ENCODE data around the gene CARS1. TPM values are rescaled to one million over a fixed set of nuclear protein-coding genes. Genes with fewer than 3 reads are reported as not detected.

The CARS1 gene
- total and polyA plus RNA-seq, 9 of the 15 experiments (the other 6 are each of a cell fraction or from before 2014, with no cell fraction given), result 14.4 to 106 (median 73.6) TPM

DNA sequence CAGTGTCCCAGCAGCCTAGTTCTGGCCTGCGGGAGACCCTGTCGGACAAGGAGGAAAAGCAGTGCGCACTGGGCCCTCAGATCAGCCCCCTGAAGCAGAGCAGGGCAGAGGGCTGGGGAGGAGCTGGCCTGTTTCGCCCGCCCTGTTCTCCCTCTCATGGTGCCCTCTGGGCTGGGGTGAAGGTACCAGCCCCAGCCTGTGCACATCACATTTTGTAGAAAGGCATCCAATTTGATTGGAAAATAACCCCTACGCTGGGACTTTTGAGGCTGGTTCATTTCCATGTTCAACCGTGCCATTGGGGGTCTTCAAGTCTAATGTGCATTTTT, 64.3 kb downstream of the CARS1 start:
- ChIA-PET POLR2A (interaction anchor here (0.8 to 1.4 kb wide), 4 partner anchors 12 to 290 kb away, joined by 3 to 6 read pairs (median 4); no protein-coding TSS in a partner anchor), CTCF (ENCODE audit: low intra/inter-chr PET ratio) (no interaction called here)
- H4K20me1 ChIP-seq (replicated peaks; ENCODE audit: control insufficient read depth, insufficient read depth, low read length), result peaks cover 29% of the 10 kb centered on the region
- H3K36me3 ChIP-seq (ENCODE audit: control insufficient read depth, insufficient read depth, low read length), result peaks cover 20% of the 10 kb centered on the region; the same call in 2 of the 3 replicates
- ATAC-seq (no peak), FAIRE-seq (no peak), DNase-seq (ENCODE audit: extremely low read depth in 1 of 4, low spot score in 3 of 4) (no peak)
- peak overlapping the region; percentile 52 for H3K4me3 ChIP-seq
- H3K27ac ChIP-seq (ENCODE audit: extremely low read depth, low read depth, low read length), result peak overlapping the region; percentile 84
- no peaks in the 10 kb centered on the region for H3K9me3 ChIP-seq (replicated peaks; ENCODE audit: control insufficient read depth, insufficient read depth, low read depth, low read length)
- H3K79me2 ChIP-seq (ENCODE audit: control insufficient read depth, insufficient read depth, low read length), result peaks cover 46% of the 10 kb centered on the region
- H3K27me3 ChIP-seq (ENCODE audit: control insufficient read depth in 2 of 2, insufficient read depth in 2 of 2, low read length in 2 of 2), result no peaks in the 10 kb centered on the region
- WGBS (ENCODE audit: insufficient coverage, low coverage, missing lambda C conversion rate), result 44% methylated on average over 6 of the region's 7 CpGs
- intact Hi-C loops (cut with micrococcal nuclease), result no loop called here
- peak overlapping the region; percentile 93 for H3K4me2 ChIP-seq (ENCODE audit: insufficient read depth, low read length)
- BruUV-seq (replicated peaks), result no TSS peak
- peak overlapping the region; percentile 78 to 99 for H3K9ac ChIP-seq (ENCODE audit: insufficient read depth in 1 of 2, low read depth in 2 of 2, low read length in 2 of 2)
- H3K4me1 ChIP-seq (replicated peaks in 1 of 2; ENCODE audit: control insufficient read depth in 2 of 2, insufficient read depth in 2 of 2, low read length in 2 of 2), result peaks cover 10 to 18% of the 10 kb centered on the region in 2 experiments; a peak in 4 of 5 replicates
- H3K9me1 ChIP-seq (ENCODE audit: control insufficient read depth, insufficient read depth, low read length), result no peaks in the 10 kb centered on the region
- no peak for TF ChIP-seq RAD51 (IDR thresholded peaks at IDR 0.05; ENCODE audit: borderline replicate concordance, low read depth)
- 0 out of 2 replicates have a peak, but pooled peaks have one; percentile 60 for TF ChIP-seq NR1H2 (CRISPR knock-in tag; IDR thresholded peaks at IDR 0.05)
- TF ChIP-seq ZNF12 (CRISPR knock-in tag; IDR thresholded peaks at IDR 0.05), result 0 out of 2 replicates have a peak, but pooled peaks have one; percentile 1
- 0 out of 2 replicates have a peak, but pooled peaks have one; percentile 33 for TF ChIP-seq KAT7 (CRISPR knock-in tag; IDR thresholded peaks at IDR 0.05; ENCODE audit: borderline replicate concordance)
- TF ChIP-seq MYNN (IDR thresholded peaks at IDR 0.05), result 0 out of 2 replicates have a peak, but pooled peaks have one; percentile 1
- no peak for TF ChIP-seq MYNN (CRISPR knock-in tag; IDR thresholded peaks at IDR 0.05)
- TF ChIP-seq TBL1XR1 (IDR thresholded peaks at IDR 0.05; ENCODE audit: low read length in 2 of 2), result 0 out of 4 replicates have a peak, but pooled peaks of 1 of the 2 experiments have one; percentile 7
- peak; percentile 23 for TF ChIP-seq TAF1 (IDR thresholded peaks at IDR 0.05; ENCODE audit: control insufficient read depth, extremely low read depth, insufficient read depth, low read length, severe bottlenecking)
- TF ChIP-seq, protein P1, sequence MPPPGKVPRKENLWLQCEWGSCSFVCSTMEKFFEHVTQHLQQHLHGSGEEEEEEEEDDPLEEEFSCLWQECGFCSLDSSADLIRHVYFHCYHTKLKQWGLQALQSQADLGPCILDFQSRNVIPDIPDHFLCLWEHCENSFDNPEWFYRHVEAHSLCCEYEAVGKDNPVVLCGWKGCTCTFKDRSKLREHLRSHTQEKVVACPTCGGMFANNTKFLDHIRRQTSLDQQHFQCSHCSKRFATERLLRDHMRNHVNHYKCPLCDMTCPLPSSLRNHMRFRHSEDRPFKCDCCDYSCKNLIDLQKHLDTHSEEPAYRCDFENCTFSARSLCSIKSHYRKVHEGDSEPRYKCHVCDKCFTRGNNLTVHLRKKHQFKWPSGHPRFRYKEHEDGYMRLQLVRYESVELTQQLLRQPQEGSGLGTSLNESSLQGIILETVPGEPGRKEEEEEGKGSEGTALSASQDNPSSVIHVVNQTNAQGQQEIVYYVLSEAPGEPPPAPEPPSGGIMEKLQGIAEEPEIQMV (tag; conservative IDR thresholded peaks at IDR 0.05; ENCODE audit: low read depth), result no peak
- TF ChIP-seq MEF2D (tag; conservative IDR thresholded peaks at IDR 0.05; ENCODE audit: low read depth), result no peak
- TF ChIP-seq, protein P2, sequence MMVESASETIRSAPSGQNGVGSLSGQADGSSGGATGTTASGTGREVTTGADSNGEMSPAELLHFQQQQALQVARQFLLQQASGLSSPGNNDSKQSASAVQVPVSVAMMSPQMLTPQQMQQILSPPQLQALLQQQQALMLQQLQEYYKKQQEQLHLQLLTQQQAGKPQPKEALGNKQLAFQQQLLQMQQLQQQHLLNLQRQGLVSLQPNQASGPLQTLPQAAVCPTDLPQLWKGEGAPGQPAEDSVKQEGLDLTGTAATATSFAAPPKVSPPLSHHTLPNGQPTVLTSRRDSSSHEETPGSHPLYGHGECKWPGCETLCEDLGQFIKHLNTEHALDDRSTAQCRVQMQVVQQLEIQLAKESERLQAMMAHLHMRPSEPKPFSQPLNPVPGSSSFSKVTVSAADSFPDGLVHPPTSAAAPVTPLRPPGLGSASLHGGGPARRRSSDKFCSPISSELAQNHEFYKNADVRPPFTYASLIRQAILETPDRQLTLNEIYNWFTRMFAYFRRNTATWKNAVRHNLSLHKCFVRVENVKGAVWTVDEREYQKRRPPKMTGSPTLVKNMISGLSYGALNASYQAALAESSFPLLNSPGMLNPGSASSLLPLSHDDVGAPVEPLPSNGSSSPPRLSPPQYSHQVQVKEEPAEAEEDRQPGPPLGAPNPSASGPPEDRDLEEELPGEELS (CRISPR knock-in tag; IDR thresholded peaks at IDR 0.05; ENCODE audit: borderline replicate concordance), result 0 out of 2 replicates have a peak, but pooled peaks have one; percentile 7
- no peak for TF ChIP-seq ZBTB8A (IDR thresholded peaks at IDR 0.05; ENCODE audit: partially characterized antibody)
- peak overlapping the region; percentile 97 for H2AFZ ChIP-seq (ENCODE audit: low read depth, low read length)
- in situ Hi-C loops (cut with MboI), result no loop called here
